ENCODE results near the gene ACVR1.

ACVR1 gene

DNA sequence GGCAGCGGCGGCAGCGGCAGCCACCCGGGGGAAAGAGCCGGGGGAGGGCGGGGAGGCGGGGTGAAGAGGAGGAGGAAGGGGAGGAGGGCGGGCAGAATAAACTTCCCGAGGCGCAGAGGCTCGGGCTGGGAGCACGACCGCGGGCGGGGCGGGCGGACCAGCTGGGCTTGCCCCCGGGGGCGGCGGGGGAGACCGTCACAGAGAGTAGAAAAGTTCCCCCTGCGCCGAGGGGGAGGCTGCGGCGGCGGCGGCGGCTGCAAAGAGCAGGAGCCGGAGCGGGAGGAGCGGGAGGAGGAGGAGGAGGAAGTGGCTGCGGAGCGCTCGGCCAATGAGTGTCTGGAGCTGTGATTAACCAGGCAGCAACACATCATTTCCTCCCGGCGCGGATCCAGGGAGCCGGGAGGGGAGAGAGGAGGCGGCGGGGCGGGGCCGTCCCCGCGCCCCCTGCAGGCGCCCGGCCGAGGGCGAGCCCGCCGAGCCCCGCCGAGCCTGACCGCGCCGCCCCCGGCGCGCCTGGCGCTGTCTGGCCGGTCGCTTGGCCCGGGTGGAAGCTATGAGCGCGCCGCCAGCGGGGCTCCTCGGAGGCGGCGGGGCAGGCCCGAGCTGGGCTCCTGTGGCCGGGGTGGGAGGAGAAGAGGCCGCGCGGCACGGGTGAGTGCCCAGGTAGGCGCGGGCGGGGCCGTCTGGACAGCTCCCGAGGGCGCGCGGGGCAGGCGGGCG lies at the start of gene ACVR1:
Gene ACVR1, minus strand, starts transcription at position 265 of the 720 bp plus-strand sequence. CDS start 76,837 bp downstream, outside the sequence.
- no peaks in the 10 kb centered on the region for H3K9me3 Mint-ChIP-seq
- peaks cover 52% of the 10 kb centered on the region for H3K4me1 Mint-ChIP-seq (ENCODE audit: low read depth)
- DNase-seq (ENCODE audit: low spot score) = peak; percentile 91
- peaks cover 18% of the 10 kb centered on the region for H3K36me3 Mint-ChIP-seq (ENCODE audit: low read depth)
- peak within 1 kb of the TSS; percentile 90 for H3K27ac Mint-ChIP-seq
- no peaks in the 10 kb centered on the region for H3K27me3 Mint-ChIP-seq (ENCODE audit: low read depth)
- peak within 1 kb of the TSS; percentile 93 for H3K4me3 Mint-ChIP-seq

GRCh38 chr2:157925071-157925470 lies 48.9 kb upstream of the ACVR1 start:
- peaks cover 2% of the 10 kb centered on the region for H3K27me3 Mint-ChIP-seq (ENCODE audit: low read depth)
- no peak overlapping the region for H3K4me3 Mint-ChIP-seq
- H3K36me3 Mint-ChIP-seq (ENCODE audit: low read depth) = no peaks in the 10 kb centered on the region
- no peak overlapping the region for H3K27ac Mint-ChIP-seq
- no peaks in the 10 kb centered on the region for H3K9me3 Mint-ChIP-seq
- H3K4me1 Mint-ChIP-seq (ENCODE audit: low read depth) = no peaks in the 10 kb centered on the region
- no peak for DNase-seq (ENCODE audit: low spot score)

DNA sequence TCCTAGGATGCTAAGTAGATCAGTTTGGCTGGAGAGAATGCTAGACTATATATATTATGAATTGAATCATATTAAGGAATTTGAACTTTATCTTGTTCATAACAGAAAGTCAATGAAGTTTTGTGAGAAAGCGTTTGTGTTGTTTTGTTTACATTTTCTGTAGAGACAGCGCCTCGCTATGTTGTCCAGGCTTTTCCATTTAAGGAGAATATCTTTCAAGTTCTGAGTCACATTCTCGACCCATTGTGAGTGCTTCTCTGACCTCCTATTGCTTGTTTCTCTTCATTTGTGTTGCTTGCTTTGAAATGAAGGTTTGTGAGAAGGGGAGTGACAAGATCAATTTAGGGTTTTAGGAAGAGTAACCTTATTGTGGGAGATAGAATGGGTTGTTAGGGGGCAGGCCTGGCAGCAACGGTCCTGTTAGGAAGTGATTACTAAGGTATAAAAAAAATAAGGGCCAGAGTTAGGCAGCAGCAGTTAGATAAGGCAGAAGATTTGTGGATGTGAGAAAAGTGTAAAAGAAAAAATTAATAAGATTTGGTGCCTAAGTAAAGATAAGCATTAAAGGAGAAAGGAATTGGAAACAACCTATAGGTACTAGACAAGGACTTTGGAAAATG lies 47.6 kb upstream of the ACVR1 start:
- Mint-ChIP-seq H3K4me1 (ENCODE audit: low read depth) (no peaks in the 10 kb centered on the region), H3K4me3 (no peak overlapping the region), H3K27me3 (ENCODE audit: low read depth) (peaks cover 3% of the 10 kb centered on the region), H3K9me3 (no peaks in the 10 kb centered on the region), H3K36me3 (ENCODE audit: low read depth) (no peaks in the 10 kb centered on the region), H3K27ac (no peak overlapping the region)
- no peak for DNase-seq (ENCODE audit: low spot score)

GRCh38 chr2:157922815-157923214 lies 46.7 kb upstream of the ACVR1 start:
- Mint-ChIP-seq H3K9me3 (no peaks in the 10 kb centered on the region), H3K36me3 (ENCODE audit: low read depth) (no peaks in the 10 kb centered on the region), H3K27ac (no peak overlapping the region), H3K4me3 (no peak overlapping the region), H3K4me1 (ENCODE audit: low read depth) (no peaks in the 10 kb centered on the region), H3K27me3 (ENCODE audit: low read depth) (peaks cover 3% of the 10 kb centered on the region)
- no peak for DNase-seq (ENCODE audit: low spot score)

- Mint-ChIP-seq H3K27ac (no peak overlapping the region), H3K4me3 (no peak overlapping the region), H3K4me1 (ENCODE audit: low read depth) (no peaks in the 10 kb centered on the region), H3K9me3 (no peaks in the 10 kb centered on the region), H3K27me3 (ENCODE audit: low read depth) (peaks cover 3% of the 10 kb centered on the region), H3K36me3 (ENCODE audit: low read depth) (no peaks in the 10 kb centered on the region)
- no peak for DNase-seq (ENCODE audit: low spot score)
Observed at GRCh38 chr2:157922336-157922735, 46.2 kb upstream of the ACVR1 start.

- Mint-ChIP-seq H3K36me3 (ENCODE audit: low read depth) (no peaks in the 10 kb centered on the region), H3K27ac (no peak overlapping the region), H3K4me1 (ENCODE audit: low read depth) (no peaks in the 10 kb centered on the region), H3K4me3 (no peak overlapping the region), H3K9me3 (no peaks in the 10 kb centered on the region), H3K27me3 (ENCODE audit: low read depth) (peaks cover 3% of the 10 kb centered on the region)
- DNase-seq (ENCODE audit: low spot score) = no peak
Observed at GRCh38 chr2:157920736-157921135, 44.6 kb upstream of the ACVR1 start.

DNA sequence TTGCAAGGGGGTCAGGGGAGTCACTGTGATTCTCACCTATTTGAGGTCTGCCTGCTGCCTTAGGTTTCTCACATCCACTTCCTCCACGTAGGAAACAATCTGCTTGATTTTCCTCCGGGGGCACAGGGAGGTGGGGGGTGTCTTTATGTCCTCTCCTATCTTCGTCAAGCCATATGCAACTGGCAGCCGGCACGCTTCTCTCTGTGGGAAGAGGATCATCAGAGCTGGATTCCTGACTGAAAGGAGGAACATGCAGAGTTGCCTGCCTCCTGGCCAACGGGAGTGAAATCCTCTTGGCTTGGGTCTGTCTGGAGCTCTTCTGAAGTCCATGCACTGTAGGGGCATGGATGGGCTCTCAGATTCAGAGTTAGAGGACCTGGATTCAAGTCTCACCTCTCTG lies 43.1 kb upstream of the ACVR1 start:
- Mint-ChIP-seq H3K36me3 (ENCODE audit: low read depth) (no peaks in the 10 kb centered on the region), H3K27me3 (ENCODE audit: low read depth) (peaks cover 3% of the 10 kb centered on the region), H3K9me3 (no peaks in the 10 kb centered on the region), H3K4me1 (ENCODE audit: low read depth) (no peaks in the 10 kb centered on the region), H3K4me3 (no peak overlapping the region), H3K27ac (no peak overlapping the region)
- no peak for DNase-seq (ENCODE audit: low spot score)

- Mint-ChIP-seq H3K4me3 (no peak overlapping the region), H3K36me3 (ENCODE audit: low read depth) (no peaks in the 10 kb centered on the region), H3K4me1 (ENCODE audit: low read depth) (no peaks in the 10 kb centered on the region), H3K9me3 (no peaks in the 10 kb centered on the region), H3K27me3 (ENCODE audit: low read depth) (peaks cover 3% of the 10 kb centered on the region), H3K27ac (no peak overlapping the region)
- DNase-seq (ENCODE audit: low spot score) = no peak
Observed at GRCh38 chr2:157918319-157918718, 42.2 kb upstream of the ACVR1 start.

DNA sequence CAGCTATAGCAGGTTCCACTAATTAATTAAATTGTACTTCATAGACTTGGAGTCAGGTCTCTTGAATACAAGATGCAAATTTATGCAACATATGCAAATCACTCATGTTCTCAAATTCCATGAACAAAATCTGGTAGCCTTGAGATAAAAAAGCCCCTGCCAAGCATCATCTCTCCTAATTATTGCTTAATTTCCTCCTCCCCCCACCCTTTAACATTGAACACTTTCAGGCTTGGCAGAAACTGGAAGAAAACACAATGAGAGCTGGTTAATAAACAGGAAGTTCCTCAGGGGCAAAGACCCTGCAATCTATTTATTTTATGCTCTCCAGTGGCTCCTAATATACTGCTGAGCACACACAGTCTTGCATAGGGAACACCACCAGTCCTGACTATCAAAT lies 35.6 kb upstream of the ACVR1 start:
- Mint-ChIP-seq H3K27ac (no peak overlapping the region), H3K4me1 (ENCODE audit: low read depth) (peaks cover 9% of the 10 kb centered on the region), H3K4me3 (no peak overlapping the region), H3K27me3 (ENCODE audit: low read depth) (peaks cover 3% of the 10 kb centered on the region), H3K36me3 (ENCODE audit: low read depth) (no peaks in the 10 kb centered on the region), H3K9me3 (no peaks in the 10 kb centered on the region)
- DNase-seq (ENCODE audit: low spot score) = no peak

- H3K27me3 Mint-ChIP-seq (ENCODE audit: low read depth) = peaks cover 3% of the 10 kb centered on the region
- DNase-seq (ENCODE audit: low spot score) = no peak
- peaks cover 9% of the 10 kb centered on the region for H3K4me1 Mint-ChIP-seq (ENCODE audit: low read depth)
- no peak overlapping the region for H3K4me3 Mint-ChIP-seq
- no peak overlapping the region for H3K27ac Mint-ChIP-seq
- H3K9me3 Mint-ChIP-seq = no peaks in the 10 kb centered on the region
- no peaks in the 10 kb centered on the region for H3K36me3 Mint-ChIP-seq (ENCODE audit: low read depth)
Observed at GRCh38 chr2:157911246-157911645, 35.1 kb upstream of the ACVR1 start.

GRCh38 chr2:157905092-157905491 lies 29.0 kb upstream of the ACVR1 start:
- Mint-ChIP-seq H3K27ac (no peak overlapping the region), H3K27me3 (ENCODE audit: low read depth) (no peaks in the 10 kb centered on the region), H3K4me1 (ENCODE audit: low read depth) (peaks cover 24% of the 10 kb centered on the region), H3K4me3 (no peak overlapping the region), H3K9me3 (no peaks in the 10 kb centered on the region), H3K36me3 (ENCODE audit: low read depth) (no peaks in the 10 kb centered on the region)
- DNase-seq (ENCODE audit: low spot score) = no peak

DNA sequence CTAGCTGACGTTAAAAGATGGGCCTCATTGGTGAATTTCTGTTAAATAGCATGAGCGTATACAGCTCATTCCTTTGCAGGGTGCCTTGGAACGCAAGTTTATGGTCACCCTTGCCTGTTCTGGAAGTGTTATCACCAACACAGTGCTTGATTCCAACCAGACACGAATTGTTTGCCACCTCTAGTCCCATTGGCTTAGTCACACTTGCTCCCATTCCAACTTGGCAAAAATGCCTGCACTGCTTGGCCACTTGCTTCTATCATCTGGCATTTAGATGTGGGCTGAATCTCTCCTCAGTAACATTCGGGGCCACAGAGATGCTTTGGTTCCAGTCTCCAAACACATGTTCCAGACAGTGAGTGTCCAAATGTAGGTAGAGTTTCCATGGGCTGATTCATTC lies 27.5 kb upstream of the ACVR1 start:
- no peaks in the 10 kb centered on the region for H3K36me3 Mint-ChIP-seq (ENCODE audit: low read depth)
- no peaks in the 10 kb centered on the region for H3K27me3 Mint-ChIP-seq (ENCODE audit: low read depth)
- no peaks in the 10 kb centered on the region for H3K9me3 Mint-ChIP-seq
- no peak overlapping the region for H3K27ac Mint-ChIP-seq
- no peak for DNase-seq (ENCODE audit: low spot score)
- H3K4me1 Mint-ChIP-seq (ENCODE audit: low read depth) = peaks cover 34% of the 10 kb centered on the region
- no peak overlapping the region for H3K4me3 Mint-ChIP-seq

DNA sequence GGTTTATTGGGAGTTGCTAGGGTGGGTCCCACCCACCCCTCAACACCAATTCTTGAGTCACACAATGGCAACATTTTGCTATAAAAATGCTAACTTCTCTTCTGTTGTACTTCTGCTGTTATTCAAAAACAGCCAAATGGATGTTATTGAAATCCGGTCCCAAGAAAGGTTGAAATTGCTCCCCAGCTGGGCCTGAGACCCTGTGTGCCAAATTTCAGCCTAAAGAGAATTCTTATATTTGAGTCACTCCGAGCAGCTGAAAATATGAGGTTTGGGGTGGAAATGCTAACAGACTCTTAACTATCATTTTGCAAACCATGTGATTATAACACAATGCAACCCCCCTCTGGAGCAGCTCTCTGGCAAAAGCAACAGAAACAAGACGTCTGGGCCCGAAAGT lies 27.0 kb upstream of the ACVR1 start:
- H3K27me3 Mint-ChIP-seq (ENCODE audit: low read depth) = no peaks in the 10 kb centered on the region
- no peak for DNase-seq (ENCODE audit: low spot score)
- H3K36me3 Mint-ChIP-seq (ENCODE audit: low read depth) = no peaks in the 10 kb centered on the region
- H3K9me3 Mint-ChIP-seq = no peaks in the 10 kb centered on the region
- peaks cover 37% of the 10 kb centered on the region for H3K4me1 Mint-ChIP-seq (ENCODE audit: low read depth)
- H3K27ac Mint-ChIP-seq = no peak overlapping the region
- H3K4me3 Mint-ChIP-seq = no peak overlapping the region

DNA sequence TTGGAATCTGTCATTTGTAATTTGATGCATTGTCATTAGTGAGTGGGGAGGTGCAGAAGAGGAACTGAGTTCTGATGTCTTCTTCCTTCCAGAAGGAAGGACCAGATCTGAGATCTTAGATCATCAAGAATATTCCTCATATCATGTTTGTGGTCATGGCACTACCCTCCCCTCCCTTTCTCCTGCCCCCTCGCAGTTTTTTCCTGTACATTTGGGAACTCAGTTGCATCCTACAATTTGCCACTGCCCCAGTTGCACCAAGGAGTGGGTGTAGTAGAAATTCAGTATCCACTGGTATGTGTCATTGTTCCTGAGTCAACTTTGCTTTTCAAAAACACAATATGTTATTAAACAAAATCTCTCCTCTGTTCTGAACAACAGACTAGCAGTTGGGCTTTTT lies 26.6 kb upstream of the ACVR1 start:
- no peaks in the 10 kb centered on the region for H3K9me3 Mint-ChIP-seq
- H3K27ac Mint-ChIP-seq = no peak overlapping the region
- peaks cover 38% of the 10 kb centered on the region for H3K4me1 Mint-ChIP-seq (ENCODE audit: low read depth)
- H3K36me3 Mint-ChIP-seq (ENCODE audit: low read depth) = peaks cover 2% of the 10 kb centered on the region
- DNase-seq (ENCODE audit: low spot score) = no peak
- H3K4me3 Mint-ChIP-seq = no peak overlapping the region
- no peaks in the 10 kb centered on the region for H3K27me3 Mint-ChIP-seq (ENCODE audit: low read depth)

GRCh38 chr2:157901325-157901724 lies 25.2 kb upstream of the ACVR1 start:
- H3K27ac Mint-ChIP-seq = peak overlapping the region; percentile 100
- DNase-seq (ENCODE audit: low spot score) = no peak
- peaks cover 4% of the 10 kb centered on the region for H3K36me3 Mint-ChIP-seq (ENCODE audit: low read depth)
- H3K4me1 Mint-ChIP-seq (ENCODE audit: low read depth) = peaks cover 50% of the 10 kb centered on the region
- no peaks in the 10 kb centered on the region for H3K27me3 Mint-ChIP-seq (ENCODE audit: low read depth)
- H3K9me3 Mint-ChIP-seq = peaks cover 3% of the 10 kb centered on the region
- peak overlapping the region; percentile 32 for H3K4me3 Mint-ChIP-seq
